ENCODE results near the gene VRK1. TPM values are rescaled to one million over a fixed set of nuclear protein-coding genes. Genes with fewer than 3 reads are reported as not detected.

VRK1 gene
- polyA plus RNA-seq, 2 of the 4 experiments (the other 2 are of a cell fraction) = 32.2 to 34.2 TPM

DNA sequence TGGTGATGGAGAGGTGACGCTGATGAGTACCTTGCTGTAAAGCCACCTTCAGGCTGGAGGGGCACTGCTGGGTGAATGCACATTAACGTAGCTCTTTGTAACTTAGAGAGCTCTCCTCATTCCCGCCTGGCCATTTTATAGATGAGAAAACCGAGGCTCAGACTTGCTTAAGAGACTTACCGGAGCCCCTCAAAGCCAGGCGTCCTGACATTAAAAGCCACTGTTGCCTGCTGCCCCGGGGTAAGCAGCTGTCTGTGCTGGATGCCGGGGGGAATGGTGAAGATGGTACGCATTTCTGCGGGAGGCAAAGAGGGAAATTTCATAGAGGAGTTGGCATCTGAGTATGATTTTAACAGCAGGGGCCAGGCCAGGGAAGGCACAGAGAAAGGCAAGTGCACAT lies 49.6 kb upstream of the VRK1 start:
- ChIA-PET POLR2A (no interaction called here), CTCF (no interaction called here)
- DNase-seq (ENCODE audit: low read depth in 1 of 2, low spot score in 1 of 2) (no peak), FAIRE-seq (no peak), ATAC-seq (no peak)
- WGBS (ENCODE audit: missing lambda C conversion rate) = 40% methylated on average over 10 of the region's 10 CpGs
- Histone ChIP-seq H3K4me2 (no peak overlapping the region), H3K9me3 (peaks cover 4% of the 10 kb centered on the region), H3K4me1 (no peaks in the 10 kb centered on the region), H3K4me3 (no peak overlapping the region), H3K27ac (no peak overlapping the region)
- TF ChIP-seq, protein P1, sequence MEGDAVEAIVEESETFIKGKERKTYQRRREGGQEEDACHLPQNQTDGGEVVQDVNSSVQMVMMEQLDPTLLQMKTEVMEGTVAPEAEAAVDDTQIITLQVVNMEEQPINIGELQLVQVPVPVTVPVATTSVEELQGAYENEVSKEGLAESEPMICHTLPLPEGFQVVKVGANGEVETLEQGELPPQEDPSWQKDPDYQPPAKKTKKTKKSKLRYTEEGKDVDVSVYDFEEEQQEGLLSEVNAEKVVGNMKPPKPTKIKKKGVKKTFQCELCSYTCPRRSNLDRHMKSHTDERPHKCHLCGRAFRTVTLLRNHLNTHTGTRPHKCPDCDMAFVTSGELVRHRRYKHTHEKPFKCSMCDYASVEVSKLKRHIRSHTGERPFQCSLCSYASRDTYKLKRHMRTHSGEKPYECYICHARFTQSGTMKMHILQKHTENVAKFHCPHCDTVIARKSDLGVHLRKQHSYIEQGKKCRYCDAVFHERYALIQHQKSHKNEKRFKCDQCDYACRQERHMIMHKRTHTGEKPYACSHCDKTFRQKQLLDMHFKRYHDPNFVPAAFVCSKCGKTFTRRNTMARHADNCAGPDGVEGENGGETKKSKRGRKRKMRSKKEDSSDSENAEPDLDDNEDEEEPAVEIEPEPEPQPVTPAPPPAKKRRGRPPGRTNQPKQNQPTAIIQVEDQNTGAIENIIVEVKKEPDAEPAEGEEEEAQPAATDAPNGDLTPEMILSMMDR (IDR thresholded peaks at IDR 0.05) = no peak
- TF ChIP-seq, protein P2, sequence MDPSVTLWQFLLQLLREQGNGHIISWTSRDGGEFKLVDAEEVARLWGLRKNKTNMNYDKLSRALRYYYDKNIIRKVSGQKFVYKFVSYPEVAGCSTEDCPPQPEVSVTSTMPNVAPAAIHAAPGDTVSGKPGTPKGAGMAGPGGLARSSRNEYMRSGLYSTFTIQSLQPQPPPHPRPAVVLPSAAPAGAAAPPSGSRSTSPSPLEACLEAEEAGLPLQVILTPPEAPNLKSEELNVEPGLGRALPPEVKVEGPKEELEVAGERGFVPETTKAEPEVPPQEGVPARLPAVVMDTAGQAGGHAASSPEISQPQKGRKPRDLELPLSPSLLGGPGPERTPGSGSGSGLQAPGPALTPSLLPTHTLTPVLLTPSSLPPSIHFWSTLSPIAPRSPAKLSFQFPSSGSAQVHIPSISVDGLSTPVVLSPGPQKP (IDR thresholded peaks at IDR 0.05; ENCODE audit: low read depth, low read length) = no peak
- TF ChIP-seq, protein P3, sequence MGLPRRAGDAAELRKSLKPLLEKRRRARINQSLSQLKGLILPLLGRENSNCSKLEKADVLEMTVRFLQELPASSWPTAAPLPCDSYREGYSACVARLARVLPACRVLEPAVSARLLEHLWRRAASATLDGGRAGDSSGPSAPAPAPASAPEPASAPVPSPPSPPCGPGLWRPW (IDR thresholded peaks at IDR 0.05) = no peak
- no peak for TF ChIP-seq ZNF302 (CRISPR knock-in tag; IDR thresholded peaks at IDR 0.05)
- no peak for TF ChIP-seq CBX2 (IDR thresholded peaks at IDR 0.05; ENCODE audit: borderline replicate concordance, low read depth)
- TF ChIP-seq FOSL2 (IDR thresholded peaks at IDR 0.05) = no peak
- TF ChIP-seq FOSL2 (CRISPR knock-in tag; IDR thresholded peaks at IDR 0.05) = no peak
- TF ChIP-seq RCOR1 (IDR thresholded peaks at IDR 0.05; ENCODE audit: low read depth, low read length) = no peak
- no peak for TF ChIP-seq JUNB (IDR thresholded peaks at IDR 0.05)
- TF ChIP-seq EP300 (IDR thresholded peaks at IDR 0.05) = no peak

DNA sequence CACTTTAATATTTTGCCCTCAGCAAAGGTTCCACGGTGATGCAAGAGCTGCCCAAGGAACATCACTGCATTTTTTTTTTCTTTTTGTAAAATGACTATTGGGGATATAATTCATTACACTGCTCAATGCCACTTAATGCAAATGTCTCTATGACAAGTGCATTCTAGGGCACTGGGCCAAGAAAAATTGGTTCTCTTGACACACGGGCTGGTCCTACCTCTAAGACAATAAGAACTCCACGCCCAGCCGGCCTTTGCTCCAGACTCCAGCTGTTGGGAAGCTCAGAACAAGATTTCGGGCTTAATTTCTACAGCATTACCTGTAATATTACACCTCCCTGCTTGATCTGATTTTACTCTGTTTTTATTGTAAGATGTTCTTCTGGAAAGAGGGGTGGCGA lies 48.8 kb upstream of the VRK1 start:
- peaks cover 4% of the 10 kb centered on the region for H3K9me3 ChIP-seq
- H3K4me3 ChIP-seq = no peak overlapping the region
- no peaks in the 10 kb centered on the region for H3K4me1 ChIP-seq
- H3K27ac ChIP-seq = no peak overlapping the region
- POLR2A ChIA-PET = no interaction called here
- WGBS (ENCODE audit: missing lambda C conversion rate) = 31% methylated on average over 6 of the region's 6 CpGs
- no peak for DNase-seq (ENCODE audit: low read depth in 1 of 2, low spot score in 1 of 2)
- no peak for ATAC-seq
- no peak overlapping the region for H3K4me2 ChIP-seq
- no peak for FAIRE-seq
- TF ChIP-seq NPAS2 (CRISPR knock-in tag; IDR thresholded peaks at IDR 0.05; ENCODE audit: borderline replicate concordance) (no peak), NR3C1 (IDR thresholded peaks at IDR 0.05) (no peak), HEYL (CRISPR knock-in tag; IDR thresholded peaks at IDR 0.05) (no peak), HDAC2 (IDR thresholded peaks at IDR 0.05) (no peak), KDM1A (IDR thresholded peaks at IDR 0.05; ENCODE audit: low read depth) (no peak), RAD21 (conservative IDR thresholded peaks at IDR 0.05 in 1 of 2, IDR thresholded peaks at IDR 0.05 in 1 of 2) (no peak), KDM5A (IDR thresholded peaks at IDR 0.05) (no peak), BHLHE40 (IDR thresholded peaks at IDR 0.05; ENCODE audit: low read depth, low read length) (no peak), ZNF302 (CRISPR knock-in tag; IDR thresholded peaks at IDR 0.05) (no peak), TP53 (CRISPR knock-in tag; IDR thresholded peaks at IDR 0.05) (no peak), NFE2L2 (conservative IDR thresholded peaks at IDR 0.05; ENCODE audit: low read length) (no peak), ZFP36 (IDR thresholded peaks at IDR 0.05; ENCODE audit: borderline replicate concordance, partially characterized antibody) (no peak), MAZ (IDR thresholded peaks at IDR 0.05; ENCODE audit: borderline replicate concordance, low read depth, low read length) (no peak)
- TF ChIP-seq, protein P3 (IDR thresholded peaks at IDR 0.05) = no peak
- TF ChIP-seq, protein P4, sequence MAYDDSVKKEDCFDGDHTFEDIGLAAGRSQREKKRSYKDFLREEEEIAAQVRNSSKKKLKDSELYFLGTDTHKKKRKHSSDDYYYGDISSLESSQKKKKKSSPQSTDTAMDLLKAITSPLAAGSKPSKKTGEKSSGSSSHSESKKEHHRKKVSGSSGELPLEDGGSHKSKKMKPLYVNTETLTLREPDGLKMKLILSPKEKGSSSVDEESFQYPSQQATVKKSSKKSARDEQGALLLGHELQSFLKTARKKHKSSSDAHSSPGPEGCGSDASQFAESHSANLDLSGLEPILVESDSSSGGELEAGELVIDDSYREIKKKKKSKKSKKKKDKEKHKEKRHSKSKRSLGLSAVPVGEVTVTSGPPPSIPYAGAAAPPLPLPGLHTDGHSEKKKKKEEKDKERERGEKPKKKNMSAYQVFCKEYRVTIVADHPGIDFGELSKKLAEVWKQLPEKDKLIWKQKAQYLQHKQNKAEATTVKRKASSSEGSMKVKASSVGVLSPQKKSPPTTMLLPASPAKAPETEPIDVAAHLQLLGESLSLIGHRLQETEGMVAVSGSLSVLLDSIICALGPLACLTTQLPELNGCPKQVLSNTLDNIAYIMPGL (CRISPR knock-in tag; IDR thresholded peaks at IDR 0.05; ENCODE audit: borderline replicate concordance) = no peak
- TF ChIP-seq, protein P1 (IDR thresholded peaks at IDR 0.05) = no peak
- TF ChIP-seq, protein P5, sequence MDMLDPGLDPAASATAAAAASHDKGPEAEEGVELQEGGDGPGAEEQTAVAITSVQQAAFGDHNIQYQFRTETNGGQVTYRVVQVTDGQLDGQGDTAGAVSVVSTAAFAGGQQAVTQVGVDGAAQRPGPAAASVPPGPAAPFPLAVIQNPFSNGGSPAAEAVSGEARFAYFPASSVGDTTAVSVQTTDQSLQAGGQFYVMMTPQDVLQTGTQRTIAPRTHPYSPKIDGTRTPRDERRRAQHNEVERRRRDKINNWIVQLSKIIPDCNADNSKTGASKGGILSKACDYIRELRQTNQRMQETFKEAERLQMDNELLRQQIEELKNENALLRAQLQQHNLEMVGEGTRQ (IDR thresholded peaks at IDR 0.05) = no peak
- TF ChIP-seq, protein P6, sequence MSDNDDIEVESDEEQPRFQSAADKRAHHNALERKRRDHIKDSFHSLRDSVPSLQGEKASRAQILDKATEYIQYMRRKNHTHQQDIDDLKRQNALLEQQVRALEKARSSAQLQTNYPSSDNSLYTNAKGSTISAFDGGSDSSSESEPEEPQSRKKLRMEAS (IDR thresholded peaks at IDR 0.05) = no peak
- CTCF ChIA-PET = interaction anchor here (3.0 kb wide), 1 partner anchor 7 kb away, joined by 11 read pairs; no protein-coding TSS in a partner anchor

Data from A549 (cell line).